Tibial nerve (tissue), 4 donors: ENCODE data around the gene ALOX15B. TPM values are rescaled to one million over a fixed set of nuclear protein-coding genes. Genes with fewer than 3 reads are reported as not detected.

ENCODE experiments used
- DNase-seq, 2 donors: peaks; one replicate each; pipeline ENCODE4 v3.0.0-alpha.2; 2019; ENCODE audit warnings: low spot score in 2 of 2
- H3K27ac ChIP-seq, 4 donors: fragments of 200-600 bp; sonication (generic) in 3 of 4; one replicate each; pipeline ENCODE4 v1.5.1; 2017 to 2019; ENCODE audit warnings: mild to moderate bottlenecking in 1 of 4
- H3K27me3 ChIP-seq, 2 donors: fragments of 200-600 bp; sonication (generic) in 1 of 2; one replicate each; pipeline versions ENCODE4 v1.5.1 to v1.6.0; 2017 to 2019
- H3K36me3 ChIP-seq, 3 donors: fragments of 200-600 bp; sonication (generic); one replicate each; pipeline ENCODE4 v1.5.1; 2018 to 2019
- H3K4me1 ChIP-seq, 4 donors: fragments of 200-600 bp; sonication (generic) in 3 of 4; one replicate each; pipeline ENCODE4 v1.5.1; 2017 to 2019
- H3K4me3 ChIP-seq, 4 donors: fragments of 200-600 bp; sonication (generic) in 3 of 4; one replicate each; pipeline ENCODE4 v1.5.1; 2017 to 2019; ENCODE audit warnings: mild to moderate bottlenecking in 1 of 4, moderate library complexity in 1 of 4
- H3K9me3 ChIP-seq, 4 donors: fragments of 200-600 bp; sonication (generic) in 3 of 4; one replicate each; pipeline ENCODE4 v1.5.1; 2017 to 2019
- CTCF ChIP-seq, 5 experiments: fragments of 200-600 bp in 3 of 5; fragments of 450-650 bp in 2 of 5; sonication (generic) in 3 of 5; IDR thresholded peaks; one replicate each; pipeline ENCODE4 v1.5.1; 2016 to 2019; ENCODE audit warnings: antibody characterized with exemption in 5 of 5, mild to moderate bottlenecking in 3 of 5, moderate library complexity in 2 of 5
- EP300 ChIP-seq, 2 donors: sonication (generic); formaldehyde crosslinking; IDR thresholded peaks; one replicate each; pipeline ENCODE4 v1.6.1; 2017; ENCODE audit warnings: antibody characterized with exemption in 2 of 2, mild to moderate bottlenecking in 1 of 2
- POLR2A ChIP-seq, 2 donors: fragments of 450-650 bp; IDR thresholded peaks; one replicate each; pipeline ENCODE4 v1.6.1; 2017; ENCODE audit warnings: antibody characterized with exemption in 2 of 2, mild to moderate bottlenecking in 2 of 2, moderate library complexity in 2 of 2
- WGBS, 2 donors: methylation state at CpG; one replicate each; pipeline ENCODE4 v1.1.5; 2018; 5-methylcytosine and 5-hydroxymethylcytosine counted together
- total RNA-seq, 4 donors: library from RNA; depleted of rRNA; stranded (reverse); fragments of >200 nt; gene quantifications; one replicate each; pipeline ENCODE4 v1.1.0, GENCODE V29; 2016

The ALOX15B gene
- total RNA-seq, 4 donors from 2014 or later: 3.8 to 22.8 (median 9.3) TPM

- Histone ChIP-seq H3K27ac (no peak overlapping the region), H3K9me3 (no peaks in the 10 kb centered on the region), H3K36me3 (no peaks in the 10 kb centered on the region), H3K4me3 (no peak overlapping the region), H3K4me1 (peaks cover 0 to 22% (median 3%) of the 10 kb centered on the region in 4 donors), H3K27me3 (peaks cover 0 to 93% of the 10 kb centered on the region in 2 donors)
- no peak for DNase-seq
- TF ChIP-seq EP300 (IDR thresholded peaks at IDR 0.05) (no peak), POLR2A (IDR thresholded peaks at IDR 0.05) (no peak), CTCF (IDR thresholded peaks at IDR 0.05) (no peak)
- WGBS, 2 donors: 27 to 51% methylated on average over 15 to 16 of the region's 17 CpGs
These were observed 42.0 kb downstream of the ALOX15B start for GRCh38 chr17:8080799-8081219.

GRCh38 chr17:8081876-8082275 is 43.0 kb downstream of the ALOX15B start:
- Histone ChIP-seq H3K27ac (no peak overlapping the region), H3K27me3 (peaks cover 0 to 94% of the 10 kb centered on the region in 2 donors), H3K4me1 (peaks cover 0 to 22% (median 3%) of the 10 kb centered on the region in 4 donors), H3K4me3 (no peak overlapping the region), H3K9me3 (no peaks in the 10 kb centered on the region), H3K36me3 (no peaks in the 10 kb centered on the region)
- no peak for DNase-seq
- TF ChIP-seq CTCF (IDR thresholded peaks at IDR 0.05) (no peak), EP300 (IDR thresholded peaks at IDR 0.05) (no peak), POLR2A (IDR thresholded peaks at IDR 0.05) (no peak)
- 96 to 97% methylated on average over 3 of the region's 3 CpGs for WGBS, 2 donors

- no peaks in the 10 kb centered on the region for H3K9me3 ChIP-seq
- DNase-seq: no peak
- no peaks in the 10 kb centered on the region for H3K36me3 ChIP-seq
- 87 to 88% methylated on average over 10 of the region's 10 CpGs for WGBS, 2 donors
- H3K27me3 ChIP-seq: peaks cover 0 to 92% of the 10 kb centered on the region in 2 donors
- peaks cover 0 to 22% (median 3%) of the 10 kb centered on the region in 4 donors for H3K4me1 ChIP-seq
- no peak overlapping the region for H3K27ac ChIP-seq
- no peak for TF ChIP-seq EP300 (IDR thresholded peaks at IDR 0.05)
- TF ChIP-seq CTCF (IDR thresholded peaks at IDR 0.05): no peak
- no peak for TF ChIP-seq POLR2A (IDR thresholded peaks at IDR 0.05)
- no peak overlapping the region for H3K4me3 ChIP-seq
These were observed 43.4 kb downstream of the ALOX15B start for GRCh38 chr17:8082292-8082691.

GRCh38 chr17:8084250-8084649 is 45.4 kb downstream of the ALOX15B start:
- no peaks in the 10 kb centered on the region for H3K9me3 ChIP-seq

GRCh38 chr17:8087075-8087951 is 48.5 kb downstream of the ALOX15B start, which contains the start of gene ALOX12B:
ALOX12B (minus strand) TSS chr17:8087716; CDS start chr17:8087442, 274 bp downstream.
- Histone ChIP-seq H3K4me3 (no peak within 1 kb of the TSS), H3K9me3 (no peaks in the 10 kb centered on the region), H3K27ac (no peak within 1 kb of the TSS), H3K27me3 (peaks cover 0 to 93% of the 10 kb centered on the region in 2 donors), H3K36me3 (no peaks in the 10 kb centered on the region), H3K4me1 (no peaks in the 10 kb centered on the region)
- WGBS, 2 donors: 78 to 79% methylated on average over 17 to 19 of the region's 20 CpGs
- DNase-seq: no peak
- TF ChIP-seq EP300 (IDR thresholded peaks at IDR 0.05): no peak
- TF ChIP-seq CTCF (IDR thresholded peaks at IDR 0.05): no peak
- no peak for TF ChIP-seq POLR2A (IDR thresholded peaks at IDR 0.05)

More at GRCh38 chr17:8084250-8084649, 45.4 kb downstream of the ALOX15B start:
- peaks cover 0 to 20% (median 3%) of the 10 kb centered on the region in 4 donors for H3K4me1 ChIP-seq
- peaks cover 0 to 91% of the 10 kb centered on the region in 2 donors for H3K27me3 ChIP-seq
- 85 to 90% methylated on average over 6 of the region's 6 CpGs for WGBS, 2 donors
- no peak overlapping the region for H3K27ac ChIP-seq
- no peak overlapping the region for H3K4me3 ChIP-seq
- TF ChIP-seq EP300 (IDR thresholded peaks at IDR 0.05) (no peak), POLR2A (IDR thresholded peaks at IDR 0.05) (no peak)
- DNase-seq: no peak
- H3K36me3 ChIP-seq: no peaks in the 10 kb centered on the region
